Fibroblast of gingiva (primary cell): ENCODE measurements around the gene PRKN.
"Not testable (repeated sequence)": the region's sequence is repeated elsewhere in the genome, so short reads cannot be mapped to it uniquely, and the experiment has no call there.

Experiments used
- DNase-seq: peaks from one replicate; pipeline ENCODE4 v3.0.0-alpha.2; 2011; ENCODE audit warnings: low read depth

Gene PRKN

DNA sequence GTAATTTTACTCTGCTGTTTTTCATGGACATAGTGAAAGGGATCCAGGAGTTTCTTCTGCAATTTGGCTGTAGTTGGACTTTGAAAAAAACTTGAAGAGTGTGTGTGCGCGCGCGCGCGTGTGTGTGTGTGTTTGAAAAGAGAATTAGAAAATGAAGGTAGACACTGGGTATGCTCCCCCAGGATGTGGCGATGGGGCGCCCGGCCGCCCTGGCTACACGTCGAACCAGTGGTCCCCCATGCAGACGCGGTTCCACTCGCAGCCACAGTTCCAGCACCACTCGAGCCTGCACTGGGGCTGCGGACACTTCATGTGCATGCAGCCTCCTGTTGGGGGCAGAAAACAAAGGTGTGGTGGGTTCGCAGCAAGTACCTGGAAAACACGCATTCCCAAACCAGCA lies 1377.7 kb downstream of the PRKN start:
- DNase-seq, result no peak

DNA sequence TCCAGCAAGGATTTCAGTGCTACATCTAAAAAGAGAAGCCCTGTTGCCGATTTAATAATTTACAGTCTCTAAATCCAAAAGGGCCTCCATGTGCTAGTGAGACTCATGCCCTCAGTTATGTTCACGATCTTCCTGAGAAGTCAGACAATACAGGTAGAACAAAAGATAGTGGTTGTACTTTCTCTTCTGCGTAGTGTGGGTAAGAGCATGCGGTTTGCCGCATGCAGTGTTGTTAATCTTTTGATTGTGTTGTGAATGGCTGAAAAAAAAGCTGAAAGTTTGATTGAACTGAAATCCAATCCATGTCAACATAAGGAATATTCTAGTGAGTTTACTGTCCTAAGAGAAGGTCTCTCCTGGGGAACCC lies 1379.0 kb downstream of the PRKN start:
- no peak for DNase-seq

DNA sequence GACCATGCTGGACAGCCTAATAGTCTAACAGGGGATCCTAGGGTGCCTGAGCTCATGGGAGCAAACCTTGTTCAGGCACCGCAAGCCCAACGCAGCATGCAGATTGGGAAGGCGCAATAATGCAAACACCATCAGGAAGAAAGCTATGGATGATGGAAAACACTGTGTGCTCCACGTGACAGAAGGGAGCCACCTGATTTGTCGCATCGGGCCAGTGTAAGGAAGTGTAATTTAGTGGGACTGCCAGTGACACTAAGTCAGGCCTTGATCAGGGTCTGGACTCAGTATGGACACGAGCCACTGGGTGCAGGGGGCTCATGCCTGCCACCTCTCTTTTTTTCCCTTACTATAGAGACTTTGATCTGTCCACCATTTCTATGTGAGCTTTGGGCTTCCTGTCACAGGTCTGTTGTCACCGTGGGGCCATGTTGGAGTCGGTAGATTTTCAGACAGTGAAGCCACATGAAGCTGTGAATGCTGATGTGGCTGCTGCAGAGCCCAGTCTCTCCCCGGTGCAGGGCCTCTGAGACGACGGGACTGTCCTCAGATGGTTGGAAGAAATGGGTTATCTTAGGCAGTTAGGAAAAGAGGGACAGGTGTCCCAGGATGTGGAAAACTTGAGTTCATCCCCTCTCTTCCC lies 1379.5 kb downstream of the PRKN start:
- no peak for DNase-seq

DNA sequence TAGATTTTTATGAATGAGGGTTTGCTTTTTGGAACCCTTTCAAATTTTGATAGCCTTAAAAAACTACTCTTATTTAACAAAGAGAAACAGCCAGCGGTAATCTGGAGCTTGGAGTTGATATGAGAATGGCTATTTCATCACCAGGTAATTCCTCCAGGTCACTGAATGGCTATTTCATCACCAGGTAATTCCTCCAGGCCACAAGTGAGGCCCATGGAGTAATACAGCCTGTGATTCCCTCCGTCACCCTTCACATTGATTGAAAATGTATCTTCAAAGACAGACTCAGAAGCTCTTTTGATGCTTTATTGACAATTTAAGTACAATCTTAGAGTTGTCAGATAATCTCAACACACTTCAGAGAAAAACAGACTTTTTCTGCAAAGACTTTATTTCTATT lies 1380.4 kb downstream of the PRKN start:
- no peak for DNase-seq

DNA sequence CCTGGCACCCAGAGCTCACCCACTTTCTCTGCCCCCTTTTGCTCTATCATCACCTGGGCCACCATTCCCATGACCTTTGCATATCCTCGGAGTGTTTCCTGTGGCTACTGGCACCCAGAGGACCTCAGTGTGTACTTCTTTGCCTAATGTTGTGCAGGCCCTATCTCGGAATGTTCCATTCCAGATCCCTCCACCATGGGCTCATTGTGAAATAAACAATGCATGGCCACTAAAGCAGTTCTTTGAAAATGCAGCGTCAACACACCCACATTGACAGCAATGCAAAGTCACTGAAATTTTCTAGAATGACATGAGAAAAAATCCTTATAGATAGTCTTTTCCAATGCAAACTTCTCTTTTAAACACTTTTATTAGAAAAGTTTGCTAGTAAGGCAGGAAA lies 1380.8 kb downstream of the PRKN start:
- no peak for DNase-seq

DNA sequence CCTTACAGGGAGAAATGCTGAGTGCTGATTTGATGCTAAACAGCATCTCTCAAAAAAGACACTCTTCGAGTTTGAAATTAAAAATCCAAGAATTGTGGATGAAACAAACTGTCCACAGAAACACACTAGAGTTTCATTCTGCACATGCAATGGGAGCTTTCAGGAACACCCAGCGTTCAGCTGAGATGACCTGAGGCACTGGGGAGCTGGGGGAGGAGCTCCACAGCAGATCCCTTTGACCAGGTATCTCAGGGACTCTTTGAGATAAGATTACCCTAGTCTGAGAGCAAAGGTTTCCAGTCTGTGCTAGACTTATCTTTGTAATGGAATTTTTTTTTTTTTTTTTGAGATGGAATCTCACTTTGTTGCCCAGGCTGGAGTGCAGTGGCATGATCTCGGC lies 1382.9 kb downstream of the PRKN start:
- DNase-seq, result no peak

DNA sequence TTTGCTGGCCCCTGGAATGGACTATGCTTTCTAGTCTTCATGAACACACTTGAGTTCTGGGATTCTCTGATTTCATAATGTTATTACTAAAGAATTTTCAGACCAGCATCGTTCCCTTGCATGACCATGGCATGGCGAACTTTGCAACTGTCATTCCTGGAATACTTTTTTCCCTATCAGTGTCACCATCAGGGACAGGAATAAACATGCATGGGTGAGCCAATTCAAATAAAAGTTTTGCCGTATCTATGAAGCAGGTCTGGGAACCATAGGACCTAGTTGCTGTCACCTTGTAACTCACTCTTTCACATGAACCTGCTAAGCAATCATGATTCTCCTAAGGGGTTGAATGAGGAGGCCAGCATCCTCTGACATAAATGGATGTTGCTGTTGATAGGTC lies 1385.5 kb downstream of the PRKN start:
- no peak for DNase-seq

DNA sequence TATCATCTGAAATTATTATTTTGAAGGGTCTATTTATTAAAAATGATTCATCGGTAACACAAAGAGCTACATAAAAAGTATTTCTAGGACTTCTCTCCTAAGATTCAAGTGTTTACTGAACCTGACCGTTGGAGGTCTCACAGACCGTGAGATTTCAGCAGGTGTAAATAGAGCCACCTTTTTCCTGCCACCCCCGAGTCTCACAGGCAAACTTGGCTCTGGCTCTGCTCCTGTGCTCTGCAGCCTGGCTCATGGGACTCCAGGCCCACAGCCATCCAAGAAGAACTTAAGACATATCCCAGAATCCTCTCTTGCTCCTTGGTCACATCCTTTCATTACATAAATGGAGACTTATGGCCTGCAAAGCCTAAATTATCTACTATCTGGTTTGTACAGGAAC lies 1385.9 kb downstream of the PRKN start:
- no peak for DNase-seq

DNA sequence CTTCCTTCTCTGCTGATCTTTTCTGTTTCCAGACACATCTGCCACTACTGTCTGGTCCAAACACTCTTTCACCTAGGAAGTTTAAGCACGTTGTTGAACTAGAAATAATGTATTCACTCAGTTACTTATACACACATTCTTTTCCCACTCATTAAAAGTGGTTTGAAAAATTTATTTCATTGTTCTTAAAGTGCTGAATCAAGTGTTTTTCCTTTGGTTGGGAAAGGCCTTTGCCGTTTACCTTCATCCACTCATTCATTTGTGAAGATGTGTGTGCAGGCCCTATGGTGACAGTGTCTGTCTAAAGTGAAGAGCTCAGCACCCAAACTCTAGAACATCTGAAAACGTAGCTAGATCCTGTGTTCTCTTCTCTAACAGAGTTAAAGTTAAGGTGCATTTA lies 1389.6 kb downstream of the PRKN start:
- no peak for DNase-seq

DNA sequence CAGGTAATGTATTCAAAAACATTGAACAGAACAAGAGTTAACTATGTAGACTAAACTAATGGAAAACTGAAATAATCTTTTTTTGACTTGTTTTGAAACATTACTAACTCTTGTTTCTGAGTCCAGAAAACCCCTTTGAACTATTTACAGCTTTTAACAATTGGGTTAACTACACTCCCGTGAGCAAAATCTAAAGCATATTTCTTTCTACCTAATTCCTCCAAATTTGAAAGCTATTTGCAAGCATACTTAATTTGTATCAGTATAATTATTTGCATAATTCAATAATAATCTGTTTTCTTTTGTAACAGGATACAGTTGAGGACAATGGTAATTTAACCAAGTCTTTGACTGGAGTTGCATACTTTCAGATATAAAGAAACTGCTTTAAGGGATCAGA lies 1391.1 kb downstream of the PRKN start:
- no peak for DNase-seq

DNA sequence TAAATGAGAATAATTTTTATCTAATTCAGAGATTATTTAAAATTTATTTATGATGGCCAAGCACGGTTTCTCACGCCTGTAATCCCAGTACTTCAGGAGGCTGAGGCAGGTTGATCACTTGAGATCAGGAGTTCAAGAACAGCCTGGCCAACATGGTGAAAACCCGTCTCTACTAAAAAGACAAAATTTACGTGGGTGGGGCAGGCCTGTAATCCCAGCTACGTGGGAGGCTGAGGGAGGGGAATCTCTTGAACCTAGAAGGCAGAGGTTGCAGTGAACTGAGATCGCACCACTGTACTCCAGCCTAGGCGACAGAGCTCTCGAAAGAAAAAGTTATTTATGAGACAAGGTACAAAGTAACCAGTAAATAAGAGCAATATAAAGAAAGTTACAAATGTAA lies 1394.2 kb downstream of the PRKN start:
- DNase-seq, result no peak

DNA sequence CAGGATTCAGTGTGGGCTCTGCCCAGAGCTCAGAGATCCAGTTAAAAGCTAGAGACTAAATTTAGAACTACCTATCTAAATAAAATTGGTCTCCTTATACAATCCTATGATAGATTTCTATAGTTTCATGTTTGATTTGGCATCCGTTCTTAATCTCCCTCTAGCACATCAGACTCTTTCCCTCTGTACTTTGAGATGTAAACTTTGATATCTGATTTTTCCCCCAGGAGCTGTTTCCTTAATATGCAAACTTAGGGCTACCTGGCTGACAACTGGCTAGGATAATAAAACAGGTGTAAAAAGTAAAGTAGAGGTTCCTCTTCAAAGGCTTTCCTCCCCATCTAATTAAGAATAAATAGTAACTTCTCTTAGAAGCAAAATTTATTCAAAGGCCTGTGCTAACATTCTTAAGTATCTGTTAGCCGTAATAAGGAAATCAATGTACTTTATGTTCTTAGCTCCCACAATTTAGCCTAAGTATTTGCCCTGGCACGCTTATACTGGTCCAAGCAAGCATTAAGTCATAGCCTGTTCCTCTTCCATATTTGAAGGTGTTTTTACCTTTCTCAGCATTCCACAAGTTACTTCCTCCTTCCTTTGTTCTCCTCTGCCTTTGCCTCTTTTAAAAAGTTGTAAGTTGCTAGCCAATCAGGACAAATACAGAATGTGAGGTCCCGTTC lies 1396.0 kb downstream of the PRKN start:
- not testable (repeated sequence) for DNase-seq

DNA sequence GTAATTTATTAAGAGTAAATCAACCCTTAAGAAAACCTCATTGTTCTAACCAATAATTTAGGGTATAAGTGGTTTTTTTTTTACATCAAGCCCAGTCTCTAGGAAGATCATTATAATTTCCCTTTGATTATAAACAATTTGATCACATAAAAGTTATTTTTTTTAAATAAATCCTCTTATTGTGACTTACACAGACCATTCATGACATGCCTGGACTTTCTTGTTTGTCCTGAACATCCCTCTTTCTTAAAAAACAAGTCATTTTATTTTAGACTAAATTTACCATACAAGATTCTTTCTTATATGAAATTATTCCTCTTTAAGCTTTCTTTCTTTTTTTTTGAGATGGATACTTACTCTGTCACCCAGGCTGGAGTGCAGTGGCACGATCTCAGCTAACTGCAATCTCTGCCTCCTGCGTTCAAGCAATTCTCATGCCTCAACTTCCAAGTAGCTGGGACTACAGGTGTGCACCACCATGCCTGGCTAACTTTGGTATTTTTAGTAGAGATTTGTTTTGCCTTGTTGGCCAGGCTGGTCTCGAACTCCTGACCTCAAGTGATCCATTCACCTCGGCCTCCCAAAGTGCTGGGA lies 1400.1 kb downstream of the PRKN start:
- DNase-seq, result no peak

DNA sequence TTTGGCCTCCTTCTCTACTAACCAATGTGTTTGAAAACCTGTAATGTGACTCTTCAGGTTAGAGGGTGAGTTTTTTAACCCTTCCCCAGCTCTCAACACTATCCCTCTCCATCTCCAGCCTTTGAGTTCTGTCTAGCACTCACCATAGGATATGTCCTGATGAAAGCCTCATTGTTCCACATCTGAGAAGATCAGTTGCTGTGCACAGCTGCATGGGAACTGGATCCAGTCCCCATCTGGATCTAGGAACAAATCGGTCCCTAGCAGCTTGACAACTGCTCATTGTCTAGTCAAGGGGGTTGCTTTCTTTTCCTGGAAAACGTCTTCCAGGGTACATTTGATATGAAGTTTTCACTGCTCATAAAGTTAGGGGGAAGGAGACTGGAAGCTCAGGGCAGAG lies 1408.3 kb downstream of the PRKN start:
- no peak for DNase-seq

DNA sequence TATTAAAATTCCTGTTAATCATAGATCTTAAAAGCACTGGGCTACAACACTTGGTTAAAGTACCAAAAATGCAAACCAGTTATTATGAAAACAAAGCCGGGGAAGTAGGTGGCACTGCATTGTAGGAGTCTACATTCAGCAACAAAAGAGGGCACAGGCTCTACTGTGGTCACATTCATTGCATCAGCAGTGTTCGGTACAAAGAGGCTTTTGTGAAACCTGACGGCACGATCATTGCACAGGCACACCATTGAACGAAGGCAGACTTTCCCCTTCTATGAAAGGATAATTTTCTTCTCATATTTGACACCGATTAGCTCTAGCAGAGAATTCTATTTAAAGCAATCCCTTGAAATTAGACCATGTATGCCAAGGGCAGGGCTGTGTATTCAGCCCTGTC lies 1409.1 kb downstream of the PRKN start:
- DNase-seq, result no peak

DNA sequence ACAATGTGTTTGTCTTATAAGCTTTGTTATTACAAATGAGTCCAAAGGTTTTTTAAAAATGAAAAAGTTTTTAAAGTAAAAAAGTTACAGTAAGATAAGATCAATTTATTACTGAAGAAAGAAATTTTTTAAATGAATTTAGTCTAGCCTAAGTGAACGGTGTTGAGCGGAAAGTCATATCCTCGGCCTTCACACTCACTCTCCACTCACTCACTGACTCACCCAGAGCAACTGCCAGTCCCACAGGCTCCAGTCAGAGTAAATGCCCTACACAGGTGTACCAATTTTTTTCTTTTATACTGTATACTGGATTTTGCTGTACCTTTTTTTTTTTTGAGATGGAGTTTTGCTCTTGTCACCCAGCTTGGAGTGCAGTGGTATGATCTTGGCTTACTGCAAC lies 1411.0 kb downstream of the PRKN start:
- no peak for DNase-seq

DNA sequence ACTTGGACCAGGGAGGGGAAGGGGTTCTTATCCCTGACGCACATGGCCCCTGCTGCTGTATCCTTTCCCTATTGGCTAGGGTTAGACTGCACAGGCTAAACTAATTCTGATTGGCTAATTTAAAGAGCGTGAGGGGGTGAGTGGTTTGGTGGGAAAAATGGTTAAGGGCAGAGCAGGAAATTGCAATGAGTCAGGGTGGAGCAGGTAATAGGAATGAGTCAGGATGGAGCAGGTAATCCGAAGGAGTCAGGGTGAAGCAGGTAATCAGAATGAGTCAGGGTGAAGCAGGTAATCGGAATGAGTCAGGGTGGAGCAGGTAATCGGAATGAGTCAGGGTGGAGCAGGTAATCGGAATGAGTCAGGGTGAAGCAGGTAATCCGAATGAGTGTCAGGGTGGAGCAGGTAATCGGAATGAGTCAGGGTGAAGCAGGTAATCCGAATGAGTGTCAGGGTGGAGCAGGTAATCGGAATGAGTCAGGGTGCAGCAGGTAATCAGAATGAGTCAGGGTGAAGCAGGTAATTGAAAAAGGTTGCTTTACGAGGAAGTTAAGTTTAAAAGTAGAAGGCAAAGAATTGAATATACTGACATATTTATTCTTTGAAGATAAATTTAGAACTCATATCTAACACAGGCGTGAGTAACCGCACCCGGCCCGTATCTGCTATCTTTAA lies 1412.2 kb downstream of the PRKN start:
- DNase-seq, result not testable (repeated sequence)

DNA sequence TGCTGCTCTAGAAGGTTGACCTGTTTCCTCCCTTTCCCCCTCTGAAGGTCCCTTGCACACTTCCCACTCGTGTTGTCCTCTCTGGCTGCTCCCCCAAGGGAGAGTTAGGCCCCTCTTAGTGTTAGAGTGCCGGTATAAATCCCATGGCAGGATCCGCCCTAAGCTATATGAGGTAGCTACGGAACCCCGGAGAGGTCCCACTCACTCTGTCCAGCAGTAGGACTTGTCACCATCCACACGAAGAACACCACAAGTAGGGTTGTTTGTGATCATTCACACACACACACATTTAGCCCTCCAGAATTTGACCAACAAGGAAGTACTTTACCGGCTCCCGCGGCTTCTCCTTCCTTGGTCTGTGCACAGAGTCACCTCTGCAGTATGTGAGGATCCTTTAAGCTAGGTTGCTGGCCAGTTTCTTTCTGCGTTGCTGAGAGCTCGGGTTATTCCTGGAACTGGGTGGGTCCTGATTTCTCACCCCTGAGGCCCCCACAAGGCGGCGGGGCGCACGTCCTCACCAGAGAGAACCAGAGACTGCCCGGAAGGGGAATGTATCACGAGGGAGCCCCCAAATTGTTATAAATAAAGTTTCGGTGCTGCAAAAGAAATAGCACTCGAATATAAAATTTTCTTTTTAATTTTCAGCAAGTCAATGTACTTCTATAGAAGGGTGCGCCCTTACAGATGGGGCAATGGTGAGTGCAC lies 1412.9 kb downstream of the PRKN start:
- DNase-seq, result not testable (repeated sequence)

DNA sequence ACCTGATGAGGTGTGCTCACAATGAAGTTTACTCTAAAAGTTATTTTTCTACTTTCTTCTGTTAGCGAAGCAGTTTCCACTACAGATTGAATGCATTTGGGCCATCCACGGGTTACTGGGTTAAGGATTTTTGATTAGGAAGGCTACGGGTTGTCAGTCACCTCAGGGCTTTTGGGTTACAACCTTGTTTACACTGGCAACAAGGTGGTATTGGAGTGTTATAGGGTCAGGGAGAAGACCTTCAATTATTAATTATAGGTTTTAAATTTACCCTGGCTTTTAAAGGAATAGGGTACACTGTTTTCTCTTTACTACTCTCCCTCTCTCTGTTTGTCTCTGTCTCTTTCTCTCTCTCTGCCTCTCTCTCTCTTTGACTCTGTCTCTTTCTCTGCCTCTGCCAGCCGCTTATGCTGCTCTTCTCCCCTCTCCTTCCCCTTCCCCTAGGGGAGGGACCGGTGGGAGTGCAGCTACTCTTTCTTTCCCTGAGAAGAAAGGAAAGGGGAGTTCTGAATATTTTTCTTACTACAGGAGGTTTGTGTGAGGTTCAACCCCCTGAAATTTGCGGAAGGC lies 1413.5 kb downstream of the PRKN start:
- DNase-seq, result no peak

DNA sequence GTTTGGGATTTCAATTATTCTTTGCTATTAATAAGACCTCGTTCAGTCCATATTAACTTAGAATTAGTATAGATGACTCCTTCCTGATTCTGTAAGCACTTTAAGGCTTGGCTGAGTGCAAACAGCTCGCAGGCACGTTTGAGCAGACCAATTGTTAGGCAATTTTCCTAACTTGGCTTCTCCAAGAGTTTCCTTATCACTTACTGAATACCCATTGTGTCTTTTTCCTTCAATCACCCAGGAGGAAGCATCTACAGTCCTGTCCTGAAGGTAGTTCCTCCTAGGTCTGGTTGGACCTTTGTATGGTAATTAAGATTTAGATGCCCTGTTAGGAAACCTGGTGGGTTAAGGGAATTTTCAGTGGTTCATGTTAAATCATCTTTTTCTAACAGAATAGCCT lies 1414.1 kb downstream of the PRKN start:
- not testable (repeated sequence) for DNase-seq

DNA sequence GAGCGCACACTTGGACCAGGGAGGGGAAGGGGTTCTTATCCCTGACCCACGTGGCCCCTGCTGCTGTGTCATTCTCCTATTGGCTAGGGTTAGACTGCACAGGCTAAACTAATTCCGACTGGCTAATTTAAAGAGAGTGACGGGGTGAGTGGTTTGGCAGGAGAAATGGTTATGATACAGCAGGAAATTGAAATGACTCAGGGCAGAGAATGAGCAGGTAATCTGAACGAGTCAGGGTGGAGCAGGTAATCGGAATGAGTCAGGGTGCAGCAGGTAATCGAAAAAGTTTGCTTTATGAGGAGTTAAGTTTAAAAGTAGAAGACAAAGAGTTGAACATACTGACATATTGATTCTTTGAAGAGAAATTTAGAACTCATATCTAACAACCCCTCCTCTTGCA lies 1417.8 kb downstream of the PRKN start:
- DNase-seq, result not testable (repeated sequence)

DNA sequence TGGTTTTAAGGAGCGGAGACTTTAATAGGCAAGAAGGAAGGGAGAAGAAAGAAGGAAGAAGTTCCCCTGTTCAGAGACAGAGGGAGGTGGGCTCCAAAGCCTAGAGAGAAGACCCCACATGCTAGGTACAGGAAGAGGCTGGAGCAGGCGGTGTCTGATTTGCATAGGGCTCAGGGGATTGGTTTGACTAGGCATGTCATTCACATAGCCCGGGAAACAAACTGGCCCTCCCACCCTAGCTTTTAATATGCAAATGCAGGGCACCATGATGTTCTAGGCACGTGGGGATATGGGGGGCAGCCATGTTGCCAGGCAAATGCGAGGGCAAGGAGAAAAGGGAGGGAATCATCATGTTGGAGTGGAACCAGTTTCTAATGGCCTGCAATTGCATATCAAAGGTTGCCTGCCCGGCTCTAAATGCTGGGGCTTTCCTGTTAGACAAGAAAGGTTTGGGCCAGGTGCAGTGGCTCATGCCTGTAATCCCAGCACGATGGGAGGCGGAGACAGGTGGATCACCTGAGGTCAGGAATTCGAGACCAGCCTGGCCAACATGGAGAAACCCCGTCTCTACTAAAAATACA lies 1419.4 kb downstream of the PRKN start:
- DNase-seq, result no peak
